ENCODE measurements around the gene BTN3A1. TPM values are rescaled to one million over a fixed set of nuclear protein-coding genes. Genes with fewer than 3 reads are reported as not detected.
"Not testable (repeated sequence)": the region's sequence is repeated elsewhere in the genome, so short reads cannot be mapped to it uniquely, and the experiment has no call there.

Gene BTN3A1
- total RNA-seq, 1 donor from 2014 or later, result 9.7 TPM

- H3K9me3 Mint-ChIP-seq, result peaks cover 15% of the 10 kb centered on the region
Measured at GRCh38 chr6:26430787-26431186, 28.7 kb downstream of the BTN3A1 start.

DNA sequence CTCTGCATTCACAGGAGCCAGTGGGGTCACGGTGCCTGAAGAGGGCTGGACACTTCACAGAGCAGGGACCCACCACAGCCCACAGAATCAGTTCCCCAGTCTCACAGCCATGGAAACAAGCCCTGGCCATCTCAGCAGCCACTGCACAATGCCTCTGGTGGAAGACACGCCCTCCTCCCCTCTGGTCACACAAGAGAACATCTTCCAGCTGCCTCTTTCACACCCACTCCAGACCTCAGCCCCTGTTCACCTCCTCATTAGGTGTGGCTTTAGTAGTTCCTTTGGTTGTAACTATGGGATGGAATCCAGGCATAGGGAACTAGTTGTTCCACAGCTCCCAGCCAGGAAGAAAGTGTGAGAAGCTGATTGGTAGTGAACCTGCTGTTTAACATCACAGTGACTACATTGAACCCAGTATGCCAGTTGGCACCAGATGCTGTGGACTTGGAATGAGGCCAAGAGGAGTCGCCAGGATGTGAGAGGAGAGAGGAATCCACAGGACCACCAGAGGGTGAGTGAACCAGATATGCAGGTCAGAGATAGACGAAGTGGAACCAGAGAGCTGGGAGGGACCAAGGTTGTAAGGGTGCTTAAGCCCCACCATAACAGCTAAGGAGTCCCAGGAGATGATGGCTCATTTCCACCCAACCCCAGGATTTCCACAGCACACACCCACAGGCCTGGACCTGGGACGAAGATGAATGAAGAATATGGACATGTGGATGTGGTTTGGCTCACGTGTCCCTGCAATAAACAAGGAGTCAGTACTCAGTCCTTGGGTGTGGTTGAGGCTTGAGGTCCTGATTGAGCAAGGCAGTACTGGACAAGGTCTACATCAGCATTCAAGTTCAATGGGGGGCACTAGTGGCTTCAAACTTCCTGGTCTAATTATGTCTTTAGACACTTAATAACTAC is 29.4 kb downstream of the BTN3A1 start:
- no peak overlapping the region for H3K4me2 ChIP-seq
- H3K4me3 ChIP-seq, result no peak overlapping the region
- no peak overlapping the region for H3K27ac ChIP-seq
- no peaks in the 10 kb centered on the region for H3F3A ChIP-seq (ENCODE audit: low read depth)
- no peak overlapping the region for H3K4me3 Mint-ChIP-seq
- H3K27me3 Mint-ChIP-seq (ENCODE audit: insufficient read depth, low read depth), result peaks cover 3% of the 10 kb centered on the region
- H4K20me1 ChIP-seq (ENCODE audit: low read depth), result no peaks in the 10 kb centered on the region
- no peak overlapping the region for H3K27ac Mint-ChIP-seq
- H3K9me3 Mint-ChIP-seq, result peaks cover 15% of the 10 kb centered on the region
- no peaks in the 10 kb centered on the region for H3K27me3 ChIP-seq
- TF ChIP-seq EZH2 (IDR thresholded peaks at IDR 0.05) (no peak), EZH2phosphoT487 (IDR thresholded peaks at IDR 0.05) (no peak)
- TF ChIP-seq, protein P1, sequence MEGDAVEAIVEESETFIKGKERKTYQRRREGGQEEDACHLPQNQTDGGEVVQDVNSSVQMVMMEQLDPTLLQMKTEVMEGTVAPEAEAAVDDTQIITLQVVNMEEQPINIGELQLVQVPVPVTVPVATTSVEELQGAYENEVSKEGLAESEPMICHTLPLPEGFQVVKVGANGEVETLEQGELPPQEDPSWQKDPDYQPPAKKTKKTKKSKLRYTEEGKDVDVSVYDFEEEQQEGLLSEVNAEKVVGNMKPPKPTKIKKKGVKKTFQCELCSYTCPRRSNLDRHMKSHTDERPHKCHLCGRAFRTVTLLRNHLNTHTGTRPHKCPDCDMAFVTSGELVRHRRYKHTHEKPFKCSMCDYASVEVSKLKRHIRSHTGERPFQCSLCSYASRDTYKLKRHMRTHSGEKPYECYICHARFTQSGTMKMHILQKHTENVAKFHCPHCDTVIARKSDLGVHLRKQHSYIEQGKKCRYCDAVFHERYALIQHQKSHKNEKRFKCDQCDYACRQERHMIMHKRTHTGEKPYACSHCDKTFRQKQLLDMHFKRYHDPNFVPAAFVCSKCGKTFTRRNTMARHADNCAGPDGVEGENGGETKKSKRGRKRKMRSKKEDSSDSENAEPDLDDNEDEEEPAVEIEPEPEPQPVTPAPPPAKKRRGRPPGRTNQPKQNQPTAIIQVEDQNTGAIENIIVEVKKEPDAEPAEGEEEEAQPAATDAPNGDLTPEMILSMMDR (IDR thresholded peaks at IDR 0.05), result no peak
- no peak overlapping the region for H3K9ac ChIP-seq
- no peaks in the 10 kb centered on the region for H3K9me3 ChIP-seq (ENCODE audit: low read depth)
- DNase-seq (ENCODE audit: low spot score), result no peak
- peaks cover 64% of the 10 kb centered on the region for H3K36me3 Mint-ChIP-seq
- no peaks in the 10 kb centered on the region for H3K36me3 ChIP-seq
- H3K79me2 ChIP-seq (ENCODE audit: low read depth), result no peaks in the 10 kb centered on the region
- peaks cover 2% of the 10 kb centered on the region for H3K4me1 Mint-ChIP-seq
- no peaks in the 10 kb centered on the region for H3K4me1 ChIP-seq
- no peak overlapping the region for H2AFZ ChIP-seq (replicated peaks)

More at GRCh38 chr6:26430787-26431186, 28.7 kb downstream of the BTN3A1 start:
- no peak overlapping the region for H3K27ac Mint-ChIP-seq
- no peaks in the 10 kb centered on the region for H3K27me3 Mint-ChIP-seq (ENCODE audit: insufficient read depth, low read depth)
- peaks cover 61% of the 10 kb centered on the region for H3K36me3 Mint-ChIP-seq
- H3K9me3 ChIP-seq (ENCODE audit: low read depth), result no peaks in the 10 kb centered on the region
- no peaks in the 10 kb centered on the region for H4K20me1 ChIP-seq (ENCODE audit: low read depth)
- no peaks in the 10 kb centered on the region for H3F3A ChIP-seq (ENCODE audit: low read depth)
- H3K4me3 Mint-ChIP-seq, result no peak overlapping the region
- no peaks in the 10 kb centered on the region for H3K27me3 ChIP-seq
- no peak overlapping the region for H3K9ac ChIP-seq
- H3K4me1 ChIP-seq, result no peaks in the 10 kb centered on the region
- no peak for TF ChIP-seq EZH2 (IDR thresholded peaks at IDR 0.05)
- TF ChIP-seq, protein P1 (IDR thresholded peaks at IDR 0.05), result no peak
- TF ChIP-seq EZH2phosphoT487 (IDR thresholded peaks at IDR 0.05), result no peak
- no peaks in the 10 kb centered on the region for H3K79me2 ChIP-seq (ENCODE audit: low read depth)
- no peaks in the 10 kb centered on the region for H3K36me3 ChIP-seq
- no peak overlapping the region for H3K27ac ChIP-seq
- no peak overlapping the region for H3K4me3 ChIP-seq
- no peak overlapping the region for H2AFZ ChIP-seq (replicated peaks)
- no peaks in the 10 kb centered on the region for H3K4me1 Mint-ChIP-seq
- DNase-seq (ENCODE audit: low spot score), result no peak
- no peak overlapping the region for H3K4me2 ChIP-seq

DNA sequence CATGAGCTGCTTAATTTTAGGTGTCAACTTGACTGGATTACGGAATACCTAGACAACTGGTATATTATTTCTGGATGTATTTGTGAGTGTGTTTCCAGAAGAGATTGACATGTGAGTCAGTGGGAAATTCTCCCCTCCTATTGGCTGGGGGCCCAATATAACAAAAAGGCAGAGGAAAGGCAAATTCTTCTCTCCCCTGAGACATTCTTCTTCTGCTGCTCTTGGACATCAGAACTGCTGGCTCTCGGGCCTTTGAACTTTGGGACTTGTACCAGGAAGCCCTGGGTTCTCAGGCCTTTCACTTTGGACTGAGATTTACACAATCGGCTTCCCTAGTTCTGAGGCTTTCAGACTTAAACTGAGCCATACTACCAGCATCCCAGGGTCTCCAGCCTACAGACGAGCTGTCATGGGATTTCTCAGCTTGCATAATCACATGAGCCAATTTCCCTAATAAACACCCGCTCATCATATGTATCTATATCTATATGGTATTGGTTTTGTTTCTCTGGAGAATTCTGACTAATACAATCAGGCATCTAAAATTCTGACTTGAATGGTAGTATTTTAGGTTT is 30.6 kb downstream of the BTN3A1 start:
- Histone ChIP-seq H2AFZ (replicated peaks) (no peak overlapping the region), H3K9me3 (ENCODE audit: low read depth) (no peaks in the 10 kb centered on the region), H3K4me3 (no peak overlapping the region), H4K20me1 (ENCODE audit: low read depth) (no peaks in the 10 kb centered on the region), H3K36me3 (no peaks in the 10 kb centered on the region), H3K9ac (no peak overlapping the region), H3F3A (ENCODE audit: low read depth) (no peaks in the 10 kb centered on the region), H3K4me1 (peaks cover 8% of the 10 kb centered on the region), H3K27me3 (no peaks in the 10 kb centered on the region), H3K79me2 (ENCODE audit: low read depth) (no peaks in the 10 kb centered on the region), H3K4me2 (no peak overlapping the region), H3K27ac (no peak overlapping the region)
- Mint-ChIP-seq H3K9me3 (peaks cover 18% of the 10 kb centered on the region), H3K27me3 (ENCODE audit: insufficient read depth, low read depth) (peaks cover 3% of the 10 kb centered on the region), H3K4me1 (peaks cover 7% of the 10 kb centered on the region), H3K4me3 (no peak overlapping the region), H3K36me3 (peaks cover 57% of the 10 kb centered on the region), H3K27ac (no peak overlapping the region)
- DNase-seq (ENCODE audit: low spot score), result no peak
- TF ChIP-seq EZH2 (IDR thresholded peaks at IDR 0.05), result no peak
- TF ChIP-seq EZH2phosphoT487 (IDR thresholded peaks at IDR 0.05), result no peak
- TF ChIP-seq, protein P1 (IDR thresholded peaks at IDR 0.05), result no peak

GRCh38 chr6:26433680-26434079 is 31.6 kb downstream of the BTN3A1 start:
- H3K9ac ChIP-seq; H2AFZ ChIP-seq (replicated peaks); H3F3A ChIP-seq (ENCODE audit: low read depth); H3K36me3 ChIP-seq; DNase-seq (ENCODE audit: low spot score); H3K4me1 Mint-ChIP-seq; H3K4me2 ChIP-seq; H3K4me3 ChIP-seq; H3K4me3 Mint-ChIP-seq; H3K79me2 ChIP-seq (ENCODE audit: low read depth); H3K9me3 ChIP-seq (ENCODE audit: low read depth); H3K27me3 ChIP-seq; H3K27me3 Mint-ChIP-seq (ENCODE audit: insufficient read depth, low read depth); H3K27ac Mint-ChIP-seq; H4K20me1 ChIP-seq (ENCODE audit: low read depth); H3K4me1 ChIP-seq; H3K27ac ChIP-seq: not testable (repeated sequence)
- peaks cover 18% of the 10 kb centered on the region for H3K9me3 Mint-ChIP-seq
- peaks cover 51% of the 10 kb centered on the region for H3K36me3 Mint-ChIP-seq
